ENCODE results near the gene NCAM2.

NCAM2 gene

GRCh38 chr21:20997636-20998455 lies at the start of gene NCAM2:
NCAM2 (plus strand) TSS chr21:20998409.
- H3K27me3 ChIP-seq (ENCODE audit: insufficient read depth, low read length): peaks cover 47% of the 10 kb centered on the region
- H2AFZ ChIP-seq (ENCODE audit: low read length, unreplicated experiment): peak within 1 kb of the TSS; percentile 87
- H3K36me3 ChIP-seq (ENCODE audit: insufficient read depth, low read length): no peaks in the 10 kb centered on the region
- peak within 1 kb of the TSS; percentile 80 for H3K4me3 ChIP-seq (ENCODE audit: low read depth, low read length)
- H3K27ac ChIP-seq (ENCODE audit: low read depth, low read length): no peak within 1 kb of the TSS
- no peaks in the 10 kb centered on the region for H3K4me1 ChIP-seq (ENCODE audit: control insufficient read depth, insufficient read depth, low read length, unreplicated experiment)
- H3K79me2 ChIP-seq (ENCODE audit: control insufficient read depth, insufficient read depth, low read length, unreplicated experiment): no peaks in the 10 kb centered on the region

- H3K27ac ChIP-seq (ENCODE audit: low read depth, low read length): no peak overlapping the region
- no peak overlapping the region for H3K4me3 ChIP-seq (ENCODE audit: low read depth, low read length)
- H3K36me3 ChIP-seq (ENCODE audit: insufficient read depth, low read length): no peaks in the 10 kb centered on the region
- H3K4me1 ChIP-seq (ENCODE audit: control insufficient read depth, insufficient read depth, low read length, unreplicated experiment): no peaks in the 10 kb centered on the region
- no peaks in the 10 kb centered on the region for H3K79me2 ChIP-seq (ENCODE audit: control insufficient read depth, insufficient read depth, low read length, unreplicated experiment)
- H2AFZ ChIP-seq (ENCODE audit: low read length, unreplicated experiment): no peak overlapping the region
- no peaks in the 10 kb centered on the region for H3K27me3 ChIP-seq (ENCODE audit: insufficient read depth, low read length)
Measured at GRCh38 chr21:20949884-20950283, 48.3 kb upstream of the NCAM2 start.

GRCh38 chr21:20965816-20966215 lies 32.4 kb upstream of the NCAM2 start:
- no peak overlapping the region for H2AFZ ChIP-seq (ENCODE audit: low read length, unreplicated experiment)
- no peaks in the 10 kb centered on the region for H3K36me3 ChIP-seq (ENCODE audit: insufficient read depth, low read length)
- no peaks in the 10 kb centered on the region for H3K79me2 ChIP-seq (ENCODE audit: control insufficient read depth, insufficient read depth, low read length, unreplicated experiment)
- H3K27me3 ChIP-seq (ENCODE audit: insufficient read depth, low read length): no peaks in the 10 kb centered on the region
- H3K4me3 ChIP-seq (ENCODE audit: low read depth, low read length): no peak overlapping the region
- H3K27ac ChIP-seq (ENCODE audit: low read depth, low read length): no peak overlapping the region
- no peaks in the 10 kb centered on the region for H3K4me1 ChIP-seq (ENCODE audit: control insufficient read depth, insufficient read depth, low read length, unreplicated experiment)

GRCh38 chr21:20968391-20968790 lies 29.8 kb upstream of the NCAM2 start:
- Histone ChIP-seq H2AFZ (ENCODE audit: low read length, unreplicated experiment) (no peak overlapping the region), H3K4me3 (ENCODE audit: low read depth, low read length) (no peak overlapping the region), H3K79me2 (ENCODE audit: control insufficient read depth, insufficient read depth, low read length, unreplicated experiment) (no peaks in the 10 kb centered on the region), H3K4me1 (ENCODE audit: control insufficient read depth, insufficient read depth, low read length, unreplicated experiment) (no peaks in the 10 kb centered on the region), H3K36me3 (ENCODE audit: insufficient read depth, low read length) (no peaks in the 10 kb centered on the region), H3K27me3 (ENCODE audit: insufficient read depth, low read length) (no peaks in the 10 kb centered on the region), H3K27ac (ENCODE audit: low read depth, low read length) (no peak overlapping the region)

GRCh38 chr21:20970691-20971090 lies 27.5 kb upstream of the NCAM2 start:
- no peak overlapping the region for H3K4me3 ChIP-seq (ENCODE audit: low read depth, low read length)
- H3K4me1 ChIP-seq (ENCODE audit: control insufficient read depth, insufficient read depth, low read length, unreplicated experiment): no peaks in the 10 kb centered on the region
- no peak overlapping the region for H2AFZ ChIP-seq (ENCODE audit: low read length, unreplicated experiment)
- H3K27me3 ChIP-seq (ENCODE audit: insufficient read depth, low read length): no peaks in the 10 kb centered on the region
- H3K36me3 ChIP-seq (ENCODE audit: insufficient read depth, low read length): no peaks in the 10 kb centered on the region
- H3K79me2 ChIP-seq (ENCODE audit: control insufficient read depth, insufficient read depth, low read length, unreplicated experiment): no peaks in the 10 kb centered on the region
- no peak overlapping the region for H3K27ac ChIP-seq (ENCODE audit: low read depth, low read length)

- Histone ChIP-seq H3K79me2 (ENCODE audit: control insufficient read depth, insufficient read depth, low read length, unreplicated experiment) (no peaks in the 10 kb centered on the region), H3K4me3 (ENCODE audit: low read depth, low read length) (no peak overlapping the region), H3K4me1 (ENCODE audit: control insufficient read depth, insufficient read depth, low read length, unreplicated experiment) (no peaks in the 10 kb centered on the region), H2AFZ (ENCODE audit: low read length, unreplicated experiment) (no peak overlapping the region), H3K27me3 (ENCODE audit: insufficient read depth, low read length) (no peaks in the 10 kb centered on the region), H3K36me3 (ENCODE audit: insufficient read depth, low read length) (no peaks in the 10 kb centered on the region), H3K27ac (ENCODE audit: low read depth, low read length) (no peak overlapping the region)
Measured at GRCh38 chr21:20971296-20971921, 26.8 kb upstream of the NCAM2 start.

- Histone ChIP-seq H3K79me2 (ENCODE audit: control insufficient read depth, insufficient read depth, low read length, unreplicated experiment) (no peaks in the 10 kb centered on the region), H3K4me3 (ENCODE audit: low read depth, low read length) (no peak overlapping the region), H3K4me1 (ENCODE audit: control insufficient read depth, insufficient read depth, low read length, unreplicated experiment) (no peaks in the 10 kb centered on the region), H3K36me3 (ENCODE audit: insufficient read depth, low read length) (no peaks in the 10 kb centered on the region), H3K27me3 (ENCODE audit: insufficient read depth, low read length) (peaks cover 31% of the 10 kb centered on the region), H3K27ac (ENCODE audit: low read depth, low read length) (no peak overlapping the region), H2AFZ (ENCODE audit: low read length, unreplicated experiment) (no peak overlapping the region)
Measured at GRCh38 chr21:20994790-20995189, 3.4 kb upstream of the NCAM2 start.

GRCh38 chr21:20996421-20997310 lies 1.5 kb upstream of the NCAM2 start:
- H3K27ac ChIP-seq (ENCODE audit: low read depth, low read length): no peak overlapping the region
- peaks cover 38% of the 10 kb centered on the region for H3K27me3 ChIP-seq (ENCODE audit: insufficient read depth, low read length)
- H3K79me2 ChIP-seq (ENCODE audit: control insufficient read depth, insufficient read depth, low read length, unreplicated experiment): no peaks in the 10 kb centered on the region
- H3K4me1 ChIP-seq (ENCODE audit: control insufficient read depth, insufficient read depth, low read length, unreplicated experiment): no peaks in the 10 kb centered on the region
- no peak overlapping the region for H3K4me3 ChIP-seq (ENCODE audit: low read depth, low read length)
- H3K36me3 ChIP-seq (ENCODE audit: insufficient read depth, low read length): no peaks in the 10 kb centered on the region
- no peak overlapping the region for H2AFZ ChIP-seq (ENCODE audit: low read length, unreplicated experiment)

GRCh38 chr21:20997311-20997635 lies 936 bp upstream of the NCAM2 start:
- H3K36me3 ChIP-seq (ENCODE audit: insufficient read depth, low read length): no peaks in the 10 kb centered on the region
- peak overlapping the region; percentile 80 for H3K4me3 ChIP-seq (ENCODE audit: low read depth, low read length)
- no peak overlapping the region for H2AFZ ChIP-seq (ENCODE audit: low read length, unreplicated experiment)
- H3K27me3 ChIP-seq (ENCODE audit: insufficient read depth, low read length): peaks cover 45% of the 10 kb centered on the region
- H3K27ac ChIP-seq (ENCODE audit: low read depth, low read length): no peak overlapping the region
- H3K4me1 ChIP-seq (ENCODE audit: control insufficient read depth, insufficient read depth, low read length, unreplicated experiment): no peaks in the 10 kb centered on the region
- no peaks in the 10 kb centered on the region for H3K79me2 ChIP-seq (ENCODE audit: control insufficient read depth, insufficient read depth, low read length, unreplicated experiment)

GRCh38 chr21:20998456-20998789 lies 214 bp downstream of the NCAM2 start:
- H3K36me3 ChIP-seq (ENCODE audit: insufficient read depth, low read length): no peaks in the 10 kb centered on the region
- no peaks in the 10 kb centered on the region for H3K4me1 ChIP-seq (ENCODE audit: control insufficient read depth, insufficient read depth, low read length, unreplicated experiment)
- no peaks in the 10 kb centered on the region for H3K79me2 ChIP-seq (ENCODE audit: control insufficient read depth, insufficient read depth, low read length, unreplicated experiment)
- H3K27me3 ChIP-seq (ENCODE audit: insufficient read depth, low read length): peaks cover 47% of the 10 kb centered on the region
- peak overlapping the region; percentile 80 for H3K4me3 ChIP-seq (ENCODE audit: low read depth, low read length)
- H2AFZ ChIP-seq (ENCODE audit: low read length, unreplicated experiment): peak overlapping the region; percentile 87
- no peak overlapping the region for H3K27ac ChIP-seq (ENCODE audit: low read depth, low read length)
